Measurements from ENCODE around the gene ELAVL1.

ELAVL1 gene

DNA sequence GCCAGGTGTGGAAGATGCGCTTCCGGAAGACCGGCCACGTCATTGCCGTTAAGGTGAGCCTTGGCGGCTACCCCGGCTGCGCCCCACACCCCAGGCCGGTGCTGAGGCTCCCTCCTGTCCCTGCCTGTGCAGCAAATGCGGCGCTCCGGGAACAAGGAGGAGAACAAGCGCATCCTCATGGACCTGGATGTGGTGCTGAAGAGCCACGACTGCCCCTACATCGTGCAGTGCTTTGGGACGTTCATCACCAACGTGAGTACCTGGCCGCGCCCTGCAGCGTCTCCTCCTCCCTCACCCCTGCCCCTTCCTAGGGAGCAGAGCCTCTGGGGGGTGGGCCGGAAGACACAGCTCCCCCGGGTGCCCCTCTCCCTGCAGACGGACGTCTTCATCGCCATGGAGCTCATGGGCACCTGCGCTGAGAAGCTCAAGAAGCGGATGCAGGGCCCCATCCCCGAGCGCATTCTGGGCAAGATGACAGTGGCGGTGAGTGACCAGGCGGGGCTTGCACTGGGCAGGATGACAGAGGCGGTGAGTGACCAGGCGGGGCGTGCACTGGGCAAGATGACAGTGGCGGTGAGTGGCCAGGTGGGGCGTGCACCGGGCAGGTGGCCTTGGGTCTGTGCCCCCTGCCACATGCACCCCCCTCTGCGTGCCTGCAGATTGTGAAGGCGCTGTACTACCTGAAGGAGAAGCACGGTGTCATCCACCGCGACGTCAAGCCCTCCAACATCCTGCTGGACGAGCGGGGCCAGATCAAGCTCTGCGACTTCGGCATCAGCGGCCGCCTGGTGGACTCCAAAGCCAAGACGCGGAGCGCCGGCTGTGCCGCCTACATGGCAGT is 94.9 kb downstream of the ELAVL1 start:
- no peak for DNase-seq (ENCODE audit: low spot score)

DNA sequence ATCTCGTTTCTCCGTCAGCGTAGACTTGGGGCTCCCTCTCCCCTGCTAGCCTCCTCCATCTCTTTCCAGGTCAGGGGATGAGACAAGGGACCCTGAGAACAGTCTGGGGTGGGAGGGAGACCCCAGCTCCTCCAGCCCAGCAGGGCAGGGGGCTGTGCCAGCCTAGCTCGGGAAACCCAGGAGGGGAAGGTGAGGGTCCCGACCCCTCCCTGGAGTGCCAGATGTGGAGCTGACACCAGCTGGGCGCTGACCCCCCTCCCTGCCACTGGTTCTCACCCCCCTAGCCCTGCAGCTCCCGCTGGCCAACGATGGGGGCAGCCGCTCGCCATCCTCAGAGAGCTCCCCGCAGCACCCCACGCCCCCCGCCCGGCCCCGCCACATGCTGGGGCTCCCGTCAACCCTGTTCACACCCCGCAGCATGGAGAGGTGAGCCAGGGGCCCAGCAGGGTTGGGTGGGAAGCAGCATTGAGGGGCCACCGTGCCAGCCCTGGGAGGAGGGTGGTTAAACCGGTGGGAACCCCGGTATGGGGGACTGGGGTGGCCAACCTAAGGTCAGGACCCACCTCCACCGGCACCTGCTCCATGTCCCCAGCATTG is 95.9 kb downstream of the ELAVL1 start:
- DNase-seq (ENCODE audit: low spot score), result no peak

DNA sequence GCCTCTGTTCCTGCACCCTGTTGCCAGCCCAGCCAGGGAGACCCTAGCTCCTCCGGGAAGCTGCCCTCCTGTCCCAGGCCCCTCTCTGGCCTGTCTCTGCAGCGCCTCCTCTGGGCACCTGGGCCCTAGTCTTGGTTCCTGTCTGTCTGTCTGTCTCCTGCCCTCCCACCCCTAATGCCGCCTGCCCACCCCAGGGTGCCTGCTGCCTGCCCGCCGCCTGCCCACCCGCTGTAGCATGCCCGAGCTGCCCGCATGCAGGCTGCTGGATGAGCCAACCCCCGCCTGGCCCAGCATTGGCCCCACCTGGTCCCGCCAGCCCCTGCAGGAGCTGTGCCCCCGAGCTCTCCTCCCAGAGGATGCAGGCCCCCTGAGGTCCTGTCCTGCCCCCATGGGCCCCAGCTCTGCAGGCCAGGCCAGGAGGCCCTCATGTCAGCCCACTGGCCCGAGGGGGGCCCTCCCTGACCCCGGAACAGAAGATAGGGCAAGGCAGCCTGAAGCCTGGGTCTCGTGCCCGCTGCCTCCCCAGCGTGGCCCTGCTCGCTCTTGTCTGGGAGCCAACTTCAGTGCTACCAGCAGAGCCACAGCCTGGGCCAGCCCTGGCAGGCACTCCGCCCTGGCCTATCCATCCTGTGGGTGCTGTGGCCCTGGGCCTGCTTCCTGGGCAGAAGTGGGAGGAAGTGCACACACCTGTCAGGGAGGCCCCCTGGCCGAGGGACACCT is 96.5 kb downstream of the ELAVL1 start:
- no peak for DNase-seq (ENCODE audit: low spot score)

All from AG08395 (cell line).